Kidney (tissue), 14 donors: Measurements from ENCODE around the gene NXPH4. TPM values are rescaled to one million over a fixed set of nuclear protein-coding genes. Genes with fewer than 3 reads are reported as not detected.
A peak's percentile ranks its signal among the peaks of the same experiment; 100 is the strongest.

Source experiments
- DNase-seq, 5 donors: peaks; one replicate each; pipeline ENCODE4 v3.0.0-alpha.2; 2013 to 2020
- FAIRE-seq: peaks from 2 replicates; lab custom pipeline; 2012; peaks lifted over from hg19 to GRCh38; lab: Jason Lieb, UNC
- H3K27ac ChIP-seq, 2 donors: one replicate each; pipeline ENCODE4 v1.7.0; 2013; ENCODE audit warnings: low read depth in 2 of 2, low read length in 2 of 2, inconsistent platforms in 1 of 2
- H3K27me3 ChIP-seq: one replicate; pipeline ENCODE4 v1.7.1; 2013; ENCODE audit warnings: low read length, inconsistent platforms; ENCODE audit not compliant: control insufficient read depth, insufficient read depth
- H3K36me3 ChIP-seq, 3 donors: one replicate each; pipeline versions ENCODE4 v1.7.0 to v1.7.1; 2013; ENCODE audit warnings: low read length in 3 of 3, control low read depth in 1 of 3, inconsistent platforms in 1 of 3; ENCODE audit not compliant: insufficient read depth in 3 of 3, control insufficient read depth in 2 of 3
- H3K4me1 ChIP-seq, 3 donors: one replicate each; pipeline versions ENCODE4 v1.7.0 to v1.7.1; 2013; ENCODE audit warnings: low read length in 3 of 3, inconsistent platforms in 1 of 3, low read depth in 1 of 3; ENCODE audit not compliant: control insufficient read depth in 2 of 3, insufficient read depth in 2 of 3
- H3K4me3 ChIP-seq, 3 donors: one replicate each; pipeline versions ENCODE4 v1.7.0 to v1.8.1; 2013; ENCODE audit warnings: low read length in 3 of 3, control low read depth in 1 of 3, inconsistent platforms in 1 of 3
- H3K9ac ChIP-seq, 3 donors: one replicate each; pipeline versions ENCODE4 v1.7.0 to v1.7.1; 2013; ENCODE audit warnings: low read length in 3 of 3, control low read depth in 1 of 3, inconsistent platforms in 1 of 3
- H3K9me3 ChIP-seq, 3 donors: one replicate each; pipeline versions ENCODE4 v1.7.0 to v1.7.1; 2013; ENCODE audit warnings: low read length in 3 of 3, control low read depth in 1 of 3, inconsistent platforms in 1 of 3; ENCODE audit not compliant: control insufficient read depth in 2 of 3, insufficient read depth in 1 of 3
- CTCF ChIP-seq: IDR thresholded peaks from 3 replicates; pipeline ENCODE4 v1.5.1; 2012; ENCODE audit warnings: mild to moderate bottlenecking, moderate library complexity, borderline replicate concordance; ENCODE audit not compliant: insufficient read depth; ENCODE audit errors: extremely low read depth
- intact Hi-C: fragments of 100-400 bp; cut with DNase I; formaldehyde crosslinking; loops from one replicate; pipeline ENCODE4 v1.11.1; 2022
- polyA plus RNA-seq: library from polyadenylated mRNA; stranded (reverse); fragments of 350-450 nt; fragmentation: Illumina TruSeq; extraction: RNeasy Lipid Tissue Mini Kit (QIAGEN cat#74804); gene quantifications from one replicate; pipeline ENCODE4 v1.2.3, GENCODE V29; 2014; ENCODE audit warnings: low read depth, low replicate concordance; ENCODE audit not compliant: insufficient read depth
- total RNA-seq: library from RNA; stranded (reverse); fragmentation: NEBNext Ultra II Directional; extraction: Animal tissue kit (Norgen Biotek cat#: 25700); gene quantifications from one replicate; pipeline ENCODE4 v1.2.1, GENCODE V29; 2021
- donor health status: control.
- donor health status: control.
- donor health status: control.
- donor health status: control.
- donor health status: control.
- donor health status: DM: yes; HTN: yes; CAD: no.
- donor health status: Normal renal cell carcinoma (clear cell type).

Gene NXPH4
- total and polyA plus RNA-seq, 2 donors from 2014 or later, result 0.16 to 0.71 TPM

GRCh38 chr12:57210461-57210860 is 6.1 kb upstream of the NXPH4 start:
- no peaks in the 10 kb centered on the region for H3K9me3 ChIP-seq
- no peak overlapping the region for H3K27ac ChIP-seq
- peaks cover 14% of the 10 kb centered on the region for H3K27me3 ChIP-seq
- no peak for FAIRE-seq
- intact Hi-C loops, result no loop called here
- no peak overlapping the region for H3K9ac ChIP-seq
- no peak overlapping the region for H3K4me3 ChIP-seq
- TF ChIP-seq CTCF, result no peak
- no peak for DNase-seq
- peaks cover 2 to 7% (median 6%) of the 10 kb centered on the region in 3 donors for H3K36me3 ChIP-seq
- peaks cover 0 to 8% (median 4%) of the 10 kb centered on the region in 3 donors for H3K4me1 ChIP-seq

GRCh38 chr12:57210926-57211692 is 5.5 kb upstream of the NXPH4 start:
- Histone ChIP-seq H3K27ac (no peak overlapping the region), H3K27me3 (peaks cover 18% of the 10 kb centered on the region), H3K9me3 (no peaks in the 10 kb centered on the region), H3K36me3 (peaks cover 0 to 5% (median 2%) of the 10 kb centered on the region in 3 donors), H3K4me1 (peaks cover 0 to 8% (median 4%) of the 10 kb centered on the region in 3 donors), H3K4me3 (no peak overlapping the region), H3K9ac (no peak overlapping the region)
- peak in 4 of 5 donors; percentile 37 to 64 (median 50) for DNase-seq
- no peak for FAIRE-seq
- intact Hi-C loops, result no loop called here
- TF ChIP-seq CTCF, result no peak

GRCh38 chr12:57211791-57212700 is 4.5 kb upstream of the NXPH4 start:
- no peak for TF ChIP-seq CTCF
- Histone ChIP-seq H3K36me3 (peaks cover 0 to 2% (median 0%) of the 10 kb centered on the region in 3 donors), H3K9ac (no peak overlapping the region), H3K4me1 (peaks cover 0 to 8% (median 5%) of the 10 kb centered on the region in 3 donors), H3K9me3 (no peaks in the 10 kb centered on the region), H3K4me3 (no peak overlapping the region), H3K27me3 (peaks cover 18% of the 10 kb centered on the region), H3K27ac (no peak overlapping the region)
- FAIRE-seq, result no peak
- DNase-seq, result no peak
- intact Hi-C loops, result no loop called here
